ENCODE data around the gene REM2.
"Not testable (repeated sequence)": the region's sequence is repeated elsewhere in the genome, so short reads cannot be mapped to it uniquely, and the experiment has no call there.

Gene REM2

GRCh38 chr14:22848351-22849164, 34.5 kb upstream of the REM2 start:
- DNase-seq, result no peak

- no peak for DNase-seq
Observed at GRCh38 chr14:22849212-22849819, 33.7 kb upstream of the REM2 start.

DNA sequence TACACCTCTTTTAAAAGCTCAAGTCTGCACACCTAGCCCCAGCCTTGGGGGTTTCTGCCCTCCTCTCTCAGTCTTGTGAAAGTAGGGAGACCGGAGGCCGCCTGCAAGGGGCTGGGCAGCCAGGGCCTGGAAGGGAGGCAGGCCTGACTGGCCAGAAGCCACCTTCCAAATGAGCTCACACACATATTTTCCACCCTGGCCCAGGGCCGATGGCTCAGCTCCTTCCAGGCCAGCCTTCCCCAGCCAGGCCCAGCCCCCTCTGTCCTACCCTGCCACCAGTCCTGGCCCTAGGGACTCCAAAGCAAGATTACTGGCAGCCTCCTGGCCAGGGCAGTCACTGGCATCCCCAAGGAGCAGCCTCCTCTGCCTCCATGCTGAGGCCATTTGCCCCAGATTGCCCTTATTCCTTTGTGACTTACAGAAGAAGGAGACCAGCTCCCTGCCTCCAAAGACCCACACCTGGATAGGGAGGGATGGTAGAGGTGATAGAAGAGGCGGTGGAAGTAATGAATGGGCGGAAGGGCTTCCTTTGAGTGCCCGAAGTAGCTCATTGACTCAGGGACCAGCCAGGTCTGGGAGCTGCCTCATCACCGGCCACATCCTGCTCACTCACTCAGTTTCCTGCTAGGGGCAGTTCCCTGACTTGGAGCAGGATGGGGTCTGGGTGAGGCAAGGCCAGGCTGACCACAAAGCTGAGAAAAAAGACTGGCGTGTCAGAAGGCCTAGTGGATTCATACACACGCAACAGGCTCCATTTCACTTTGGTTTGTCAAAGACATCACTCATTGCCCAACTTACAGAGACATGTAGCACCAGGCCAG, 31.9 kb upstream of the REM2 start:
- peak in 1 of 5 experiments; percentile 40 for DNase-seq

- not testable (repeated sequence) for DNase-seq
Observed at GRCh38 chr14:22852178-22852577, 30.8 kb upstream of the REM2 start.

- no peak for DNase-seq
Observed at GRCh38 chr14:22852599-22852939, 30.5 kb upstream of the REM2 start.

- peak; percentile 65 to 91 (median 81) for DNase-seq
Observed at GRCh38 chr14:22852940-22853767, 29.9 kb upstream of the REM2 start.

DNA sequence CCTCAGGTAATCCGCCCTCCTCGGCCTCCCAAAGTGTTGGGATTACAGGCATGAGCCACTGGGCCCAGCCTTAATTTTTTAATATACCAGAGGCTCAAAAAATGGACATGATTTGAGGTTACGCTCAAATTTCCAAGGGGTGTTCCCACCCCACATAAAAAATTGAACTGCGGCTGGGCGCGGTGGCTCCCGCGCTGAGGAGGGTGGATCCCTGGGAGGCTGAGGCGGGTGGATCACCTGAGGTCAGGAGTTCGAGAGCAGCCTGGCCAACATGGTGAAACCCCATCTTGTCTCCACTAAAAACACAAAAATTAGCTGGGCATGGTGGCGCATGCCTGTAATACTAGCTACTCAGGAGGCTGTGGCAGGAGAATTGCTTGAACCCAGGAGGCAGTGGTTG, 28.7 kb upstream of the REM2 start:
- DNase-seq, result not testable (repeated sequence)

- DNase-seq, result no peak
Observed at GRCh38 chr14:22854963-22855724, 27.9 kb upstream of the REM2 start.

- DNase-seq, result no peak
Observed at GRCh38 chr14:22856428-22856827, 26.6 kb upstream of the REM2 start.

DNA sequence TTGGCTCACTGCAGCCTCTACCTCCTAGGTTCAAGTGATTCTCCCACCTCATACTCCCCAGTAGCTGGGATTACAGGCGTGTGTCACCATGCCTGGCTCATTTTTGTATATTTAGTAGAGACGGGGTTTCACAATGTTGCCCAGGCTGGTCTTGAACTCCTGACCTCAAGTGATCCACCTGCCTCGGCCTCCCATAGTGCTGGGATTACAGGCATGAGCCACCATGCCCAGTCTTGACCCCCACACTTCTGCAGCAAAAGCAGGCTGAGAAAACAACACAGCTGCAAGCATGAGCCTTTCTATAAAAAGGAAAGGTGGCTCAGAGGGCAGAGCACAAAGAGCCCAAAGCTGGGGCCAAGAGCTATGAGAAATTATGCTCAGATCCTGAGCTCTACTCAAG, 22.6 kb upstream of the REM2 start:
- not testable (repeated sequence) for DNase-seq

GRCh38 chr14:22861651-22862050, 21.4 kb upstream of the REM2 start:
- DNase-seq, result no peak

DNA sequence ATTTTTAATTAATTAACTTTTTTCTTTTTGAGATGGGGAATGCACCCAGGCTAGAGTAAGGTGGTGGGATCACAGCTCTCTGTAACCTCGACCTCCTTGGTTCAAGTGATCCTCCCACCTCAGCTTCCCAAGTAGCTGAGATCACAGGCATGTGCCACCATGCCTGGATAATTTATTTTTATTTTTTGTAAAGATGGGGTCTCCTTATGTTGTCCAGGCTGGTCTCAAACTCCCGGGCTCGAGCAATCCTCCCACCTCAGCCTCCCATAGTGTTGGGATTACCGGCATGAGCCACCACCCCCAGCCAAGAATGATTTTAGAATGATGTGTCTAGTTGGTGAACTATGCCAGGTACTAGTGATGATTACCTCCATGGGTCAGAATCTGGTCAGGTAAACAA, 18.0 kb upstream of the REM2 start:
- no peak for DNase-seq

DNA sequence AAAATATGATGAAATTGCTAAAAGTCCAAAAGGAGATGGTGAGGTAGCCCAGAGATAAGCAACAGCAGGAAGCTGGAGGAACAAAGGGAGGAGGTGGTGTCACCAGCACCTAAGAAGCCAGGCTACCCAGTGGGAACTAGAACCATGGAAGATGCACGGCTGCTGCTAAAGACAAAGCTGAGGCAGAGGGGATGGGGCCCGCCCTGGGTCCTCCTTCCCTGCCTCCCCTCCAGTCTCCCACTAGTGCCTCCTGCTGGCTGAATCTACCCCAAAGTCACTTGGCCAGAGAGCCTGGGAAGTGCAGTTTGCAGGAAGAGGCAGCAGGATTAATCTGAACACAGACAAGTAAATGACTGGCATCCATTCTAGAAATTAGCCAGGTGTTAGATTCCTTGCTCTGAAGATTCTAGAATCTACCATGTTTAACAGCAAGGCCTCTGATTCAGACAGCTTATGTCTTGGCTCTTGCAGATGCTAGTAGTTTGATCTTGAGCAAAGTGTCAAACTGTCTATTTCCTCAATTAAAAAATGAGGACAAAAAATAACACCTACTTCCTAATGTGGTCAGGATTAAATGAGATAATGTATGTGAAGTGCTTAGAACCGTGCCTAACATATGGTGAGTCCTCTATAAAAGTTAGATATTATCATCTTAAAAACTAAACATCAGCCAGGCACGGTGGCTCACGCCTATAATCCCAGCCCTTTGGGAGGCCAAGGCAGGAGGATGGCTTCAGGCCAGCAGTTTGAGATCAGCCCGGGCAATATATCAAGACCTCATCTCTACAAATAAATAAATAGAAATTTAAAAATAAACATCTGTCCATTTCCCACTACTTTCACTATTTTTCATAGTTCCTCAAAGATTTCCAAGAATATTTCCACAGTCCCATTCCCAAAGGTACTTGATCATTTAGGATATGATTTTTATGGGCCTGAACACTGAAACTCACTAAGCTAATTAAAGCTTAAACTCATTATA, 17.3 kb upstream of the REM2 start:
- no peak for DNase-seq

DNA sequence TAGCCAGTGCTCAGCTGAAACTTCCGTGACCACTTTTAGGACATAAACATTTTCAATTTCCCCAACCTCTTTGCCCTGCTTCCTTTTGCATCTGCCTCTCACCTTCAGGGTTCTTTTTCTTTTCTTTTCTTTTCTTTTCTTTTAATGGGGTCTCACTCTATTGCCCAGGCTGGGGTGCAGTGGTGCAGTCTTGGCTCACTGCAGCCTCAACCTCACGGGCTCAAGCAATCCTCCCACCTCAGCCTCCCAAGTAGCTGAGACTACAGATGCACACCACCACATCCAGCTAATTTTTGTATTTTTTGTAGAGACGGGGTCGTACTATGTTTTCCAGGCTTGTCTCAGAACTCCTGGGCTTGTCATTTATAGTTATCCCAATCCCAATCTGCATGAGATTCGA, 16.1 kb upstream of the REM2 start:
- DNase-seq, result no peak

GRCh38 chr14:22870811-22871223, 12.2 kb upstream of the REM2 start:
- DNase-seq, result peak in 1 of 5 experiments; percentile 86

GRCh38 chr14:22871224-22872032, 11.6 kb upstream of the REM2 start, which contains the start of gene LRP10:
Gene LRP10 (plus strand): TSS chr14:22871740. CDS start chr14:22872304, 564 bp downstream.
- DNase-seq, result peak; percentile 51 to 84 (median 67)

DNA sequence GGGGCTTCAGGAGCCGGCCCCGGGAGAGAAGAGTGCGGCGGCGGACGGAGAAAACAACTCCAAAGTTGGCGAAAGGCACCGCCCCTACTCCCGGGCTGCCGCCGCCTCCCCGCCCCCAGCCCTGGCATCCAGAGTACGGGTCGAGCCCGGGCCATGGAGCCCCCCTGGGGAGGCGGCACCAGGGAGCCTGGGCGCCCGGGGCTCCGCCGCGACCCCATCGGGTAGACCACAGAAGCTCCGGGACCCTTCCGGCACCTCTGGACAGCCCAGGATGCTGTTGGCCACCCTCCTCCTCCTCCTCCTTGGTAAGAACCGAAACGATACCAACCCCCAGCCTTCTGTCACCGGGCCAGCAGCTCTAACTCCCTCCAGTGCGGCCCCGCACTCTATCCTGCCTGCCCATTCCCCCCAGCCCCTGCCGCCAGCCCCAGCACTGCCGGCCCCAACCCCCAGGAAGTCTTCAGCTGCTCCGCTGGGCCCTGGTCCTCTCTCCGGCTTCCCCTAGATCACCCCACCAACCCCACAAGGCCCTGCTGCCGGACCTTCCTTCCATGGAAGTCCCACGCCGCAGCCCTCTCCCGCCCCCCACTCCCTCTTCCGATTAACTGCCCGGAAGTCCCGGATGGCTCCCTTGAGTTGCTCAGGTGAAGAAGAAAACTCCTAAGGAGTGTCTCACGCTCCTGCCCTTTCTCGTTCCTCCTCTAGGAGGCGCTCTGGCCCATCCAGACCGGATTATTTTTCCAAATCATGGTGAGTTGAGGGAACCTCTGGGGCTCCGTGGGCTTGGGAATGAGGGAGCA, 10.8 kb upstream of the REM2 start:
- peak; percentile 47 to 64 (median 58) for DNase-seq

DNA sequence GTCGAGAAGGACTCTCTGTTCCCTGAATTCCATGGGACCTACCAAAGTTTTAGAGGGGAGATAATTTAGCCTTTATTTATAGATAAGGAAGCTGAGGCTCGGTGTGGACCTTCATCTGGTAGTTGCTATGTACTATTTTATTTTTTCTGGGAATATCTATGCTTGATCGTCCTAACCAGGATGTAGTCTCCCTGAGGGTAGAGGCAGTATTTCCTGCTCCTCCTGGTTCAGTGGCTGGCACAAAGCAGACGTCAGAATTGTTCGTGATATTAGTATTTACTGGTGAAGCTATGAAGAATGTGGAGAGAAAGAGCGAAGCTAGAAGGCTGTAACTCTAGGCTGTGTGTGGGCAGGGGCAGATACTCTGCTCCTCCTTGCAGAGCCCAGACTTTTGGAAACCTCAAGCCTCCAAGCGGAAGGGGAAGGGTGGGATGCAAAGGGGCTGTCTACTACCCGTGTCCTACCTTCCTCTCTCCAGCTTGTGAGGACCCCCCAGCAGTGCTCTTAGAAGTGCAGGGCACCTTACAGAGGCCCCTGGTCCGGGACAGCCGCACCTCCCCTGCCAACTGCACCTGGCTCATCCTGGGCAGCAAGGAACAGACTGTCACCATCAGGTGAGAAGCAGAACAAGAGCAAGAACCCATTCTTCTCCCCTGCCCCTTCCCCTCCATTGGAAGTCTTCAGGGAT, 10.0 kb upstream of the REM2 start:
- DNase-seq, result no peak

Data from T-helper 2 cell (primary cell).